ENCODE measurements around the gene R3HDM2.
"Not testable (repeated sequence)": the region's sequence is repeated elsewhere in the genome, so short reads cannot be mapped to it uniquely, and the experiment has no call there.

The R3HDM2 gene

GRCh38 chr12:57404966-57405640 is 25.7 kb downstream of the R3HDM2 start:
- no peak for DNase-seq (ENCODE audit: low read depth)
- TF ChIP-seq CTCF (IDR thresholded peaks at IDR 0.05; ENCODE audit: insufficient read depth, low read depth, low read length, missing control alignments): no peak
- no peak overlapping the region for H3K4me3 ChIP-seq (ENCODE audit: low read depth, low read length)

GRCh38 chr12:57402156-57402555 is 28.7 kb downstream of the R3HDM2 start:
- not testable (repeated sequence) for DNase-seq (ENCODE audit: low read depth); H3K4me3 ChIP-seq (ENCODE audit: low read depth, low read length)

GRCh38 chr12:57401165-57401564 is 29.7 kb downstream of the R3HDM2 start:
- H3K4me3 ChIP-seq (ENCODE audit: low read depth, low read length): no peak overlapping the region
- no peak for DNase-seq (ENCODE audit: low read depth)
- TF ChIP-seq CTCF (IDR thresholded peaks at IDR 0.05; ENCODE audit: insufficient read depth, low read depth, low read length, missing control alignments): no peak

GRCh38 chr12:57399718-57400463 is 31.0 kb downstream of the R3HDM2 start:
- not testable (repeated sequence) for DNase-seq (ENCODE audit: low read depth); H3K4me3 ChIP-seq (ENCODE audit: low read depth, low read length)

- H3K4me3 ChIP-seq (ENCODE audit: low read depth, low read length): no peak overlapping the region
- TF ChIP-seq CTCF (IDR thresholded peaks at IDR 0.05; ENCODE audit: insufficient read depth, low read depth, low read length, missing control alignments): no peak
- no peak for DNase-seq (ENCODE audit: low read depth)
Measured at GRCh38 chr12:57397441-57397840, 33.4 kb downstream of the R3HDM2 start.

- TF ChIP-seq CTCF (IDR thresholded peaks at IDR 0.05; ENCODE audit: insufficient read depth, low read depth, low read length, missing control alignments): no peak
- DNase-seq (ENCODE audit: low read depth): no peak
- no peak overlapping the region for H3K4me3 ChIP-seq (ENCODE audit: low read depth, low read length)
Measured at GRCh38 chr12:57395121-57395520, 35.7 kb downstream of the R3HDM2 start.

- no peak overlapping the region for H3K4me3 ChIP-seq (ENCODE audit: low read depth, low read length)
- TF ChIP-seq CTCF (IDR thresholded peaks at IDR 0.05; ENCODE audit: insufficient read depth, low read depth, low read length, missing control alignments): no peak
- DNase-seq (ENCODE audit: low read depth): no peak
Measured at GRCh38 chr12:57390174-57390573, 40.7 kb downstream of the R3HDM2 start.

GRCh38 chr12:57389033-57389432 is 41.8 kb downstream of the R3HDM2 start:
- no peak overlapping the region for H3K4me3 ChIP-seq (ENCODE audit: low read depth, low read length)
- TF ChIP-seq CTCF (IDR thresholded peaks at IDR 0.05; ENCODE audit: insufficient read depth, low read depth, low read length, missing control alignments): no peak
- DNase-seq (ENCODE audit: low read depth): no peak

All from GM12865 (cell line).